Glutamatergic neuron (in vitro differentiated cells): ENCODE measurements around the gene S1PR1. TPM values are rescaled to one million over a fixed set of nuclear protein-coding genes. Genes with fewer than 3 reads are reported as not detected.
"Not testable (repeated sequence)": the region's sequence is repeated elsewhere in the genome, so short reads cannot be mapped to it uniquely, and the experiment has no call there.

ENCODE experiments used
- DNase-seq: peaks from one replicate; pipeline ENCODE4 v3.0.0; 2022
- H3K27ac Mint-ChIP-seq: one replicate; pipeline ENCODE4 v1.8.0; 2020; ENCODE audit warnings: mild to moderate bottlenecking, mixed read lengths, inconsistent platforms; ENCODE audit not compliant: unreplicated experiment
- H3K27me3 Mint-ChIP-seq: one replicate; pipeline ENCODE4 v1.8.0; 2020; ENCODE audit warnings: mild to moderate bottlenecking, moderate library complexity, mixed read lengths, inconsistent platforms; ENCODE audit not compliant: unreplicated experiment
- H3K36me3 Mint-ChIP-seq: one replicate; pipeline ENCODE4 v1.8.0; 2020; ENCODE audit warnings: mild to moderate bottlenecking, mixed read lengths, inconsistent platforms; ENCODE audit not compliant: unreplicated experiment
- H3K4me1 Mint-ChIP-seq: one replicate; pipeline ENCODE4 v1.8.0; 2020; ENCODE audit warnings: mild to moderate bottlenecking, low read depth, mixed read lengths, inconsistent platforms; ENCODE audit not compliant: unreplicated experiment
- H3K4me3 Mint-ChIP-seq: one replicate; pipeline ENCODE4 v1.8.0; 2020; ENCODE audit warnings: mild to moderate bottlenecking, mixed read lengths, inconsistent platforms; ENCODE audit not compliant: unreplicated experiment
- H3K9me3 Mint-ChIP-seq: one replicate; pipeline ENCODE4 v1.8.0; 2020; ENCODE audit warnings: mild to moderate bottlenecking, moderate library complexity, mixed read lengths, inconsistent platforms; ENCODE audit not compliant: unreplicated experiment
- total RNA-seq: library from RNA; stranded (reverse); fragmentation: NEBNext Ultra II Directional; extraction: Animal tissue kit (Norgen Biotek cat#: 25700); gene quantifications from one replicate; pipeline ENCODE4 v1.2.1, GENCODE V29; 2021; ENCODE audit not compliant: unreplicated experiment
- TF ChIP-seq, protein P1 (sequence below): fragments of 200-600 bp; sonication (generic); IDR thresholded peaks from one replicate; pipeline ENCODE4 v1.5.0; 2021; ENCODE audit not compliant: partially characterized antibody, unreplicated experiment

S1PR1 gene
- total RNA-seq, 1 donor from 2014 or later: not detected

DNA sequence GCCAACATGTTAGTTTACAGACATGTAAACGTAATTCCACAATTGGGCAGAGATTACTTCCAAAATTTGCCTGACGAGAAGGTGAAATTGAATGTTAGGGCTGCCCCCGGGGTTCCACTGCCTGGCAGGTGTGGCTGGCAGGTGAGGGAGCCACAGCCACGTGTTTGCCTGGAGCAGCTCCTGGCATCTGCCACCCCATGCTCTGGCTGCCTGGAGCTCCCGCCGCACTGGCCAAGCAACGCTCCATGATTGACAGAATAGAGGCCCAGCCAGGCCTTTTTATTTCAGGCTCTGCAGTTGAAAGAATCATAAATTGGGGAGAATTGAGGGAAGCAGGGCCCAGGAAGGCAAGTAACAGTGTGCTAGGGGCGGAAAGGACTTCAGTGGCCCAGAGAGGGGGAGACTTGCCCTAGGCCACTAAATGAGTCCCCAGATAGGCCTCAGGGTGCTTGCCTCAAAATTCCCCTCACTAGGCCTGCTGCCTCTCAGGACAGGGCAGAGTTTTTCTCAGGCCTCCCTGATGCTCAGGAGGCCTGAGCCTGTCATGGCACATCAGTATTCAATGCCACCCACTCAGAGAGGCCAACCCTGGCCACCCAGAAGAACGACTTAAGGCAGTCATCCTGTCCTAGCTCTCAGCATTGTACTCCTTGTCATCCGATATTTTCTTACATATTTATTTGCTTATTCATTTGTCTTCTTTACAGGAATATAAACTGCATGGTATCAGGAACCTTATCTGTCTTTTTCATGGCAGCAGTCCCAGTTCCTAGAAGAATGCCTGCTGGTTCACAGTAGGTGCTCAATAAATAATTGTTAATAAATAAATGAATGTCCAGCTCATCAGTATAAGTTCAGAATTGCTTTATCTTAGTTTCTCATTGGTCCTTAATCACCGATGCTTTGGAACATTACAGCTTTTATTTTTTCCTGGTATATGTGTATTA is 16.6 kb upstream of the S1PR1 start:
- H3K27ac Mint-ChIP-seq: no peak overlapping the region
- H3K9me3 Mint-ChIP-seq: peaks cover 2% of the 10 kb centered on the region
- DNase-seq: peak; percentile 43
- no peaks in the 10 kb centered on the region for H3K36me3 Mint-ChIP-seq
- no peak overlapping the region for H3K4me3 Mint-ChIP-seq
- peaks cover 11% of the 10 kb centered on the region for H3K4me1 Mint-ChIP-seq
- TF ChIP-seq, protein P1, sequence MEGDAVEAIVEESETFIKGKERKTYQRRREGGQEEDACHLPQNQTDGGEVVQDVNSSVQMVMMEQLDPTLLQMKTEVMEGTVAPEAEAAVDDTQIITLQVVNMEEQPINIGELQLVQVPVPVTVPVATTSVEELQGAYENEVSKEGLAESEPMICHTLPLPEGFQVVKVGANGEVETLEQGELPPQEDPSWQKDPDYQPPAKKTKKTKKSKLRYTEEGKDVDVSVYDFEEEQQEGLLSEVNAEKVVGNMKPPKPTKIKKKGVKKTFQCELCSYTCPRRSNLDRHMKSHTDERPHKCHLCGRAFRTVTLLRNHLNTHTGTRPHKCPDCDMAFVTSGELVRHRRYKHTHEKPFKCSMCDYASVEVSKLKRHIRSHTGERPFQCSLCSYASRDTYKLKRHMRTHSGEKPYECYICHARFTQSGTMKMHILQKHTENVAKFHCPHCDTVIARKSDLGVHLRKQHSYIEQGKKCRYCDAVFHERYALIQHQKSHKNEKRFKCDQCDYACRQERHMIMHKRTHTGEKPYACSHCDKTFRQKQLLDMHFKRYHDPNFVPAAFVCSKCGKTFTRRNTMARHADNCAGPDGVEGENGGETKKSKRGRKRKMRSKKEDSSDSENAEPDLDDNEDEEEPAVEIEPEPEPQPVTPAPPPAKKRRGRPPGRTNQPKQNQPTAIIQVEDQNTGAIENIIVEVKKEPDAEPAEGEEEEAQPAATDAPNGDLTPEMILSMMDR: no peak
- peaks cover 1% of the 10 kb centered on the region for H3K27me3 Mint-ChIP-seq

DNA sequence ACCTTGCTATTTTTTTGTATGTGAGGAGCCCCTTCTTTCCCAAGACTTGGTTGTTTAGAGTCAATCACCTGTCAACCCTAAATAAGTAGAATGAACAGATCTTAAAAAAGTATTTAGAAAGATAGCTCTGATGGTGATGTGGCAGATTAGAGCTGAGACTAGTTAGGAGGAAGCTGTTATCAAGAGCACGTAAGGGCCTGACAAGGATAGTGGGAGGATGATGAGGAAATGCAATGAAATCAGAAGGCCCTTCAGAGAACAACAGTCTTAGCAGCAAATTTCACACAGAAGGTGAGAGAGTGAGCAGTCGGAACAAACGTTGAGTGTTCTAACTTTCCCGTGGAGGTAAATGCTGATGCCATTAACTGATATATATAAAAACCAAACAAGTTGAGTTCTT is 15.9 kb upstream of the S1PR1 start:
- Mint-ChIP-seq H3K27ac (no peak overlapping the region), H3K36me3 (no peaks in the 10 kb centered on the region), H3K9me3 (peaks cover 2% of the 10 kb centered on the region), H3K4me1 (peaks cover 11% of the 10 kb centered on the region), H3K4me3 (no peak overlapping the region), H3K27me3 (peaks cover 1% of the 10 kb centered on the region)
- DNase-seq: no peak
- TF ChIP-seq, protein P1: no peak

DNA sequence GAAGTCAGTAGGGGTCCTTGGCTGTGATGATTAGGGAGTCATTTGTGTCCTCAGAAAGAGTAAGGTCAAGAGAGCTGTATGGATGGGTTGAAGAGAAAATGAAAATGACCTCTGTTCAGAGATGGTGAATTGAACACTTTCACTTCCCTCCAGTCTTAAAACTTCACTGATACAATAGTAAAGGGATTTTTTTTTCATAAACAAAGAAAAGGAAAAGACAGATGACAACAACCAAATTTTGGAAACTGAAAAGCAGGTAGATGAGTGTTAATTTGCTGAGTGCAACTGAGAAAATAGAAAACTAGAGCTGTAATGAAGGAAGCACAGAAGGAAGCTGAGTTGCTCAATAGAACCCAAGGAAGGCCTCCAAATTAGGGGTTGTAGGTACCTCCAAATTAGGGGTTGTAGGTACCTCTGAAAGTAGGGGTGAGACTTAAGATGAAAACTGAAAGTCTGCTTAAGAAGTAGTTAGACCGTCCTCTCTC is 14.8 kb upstream of the S1PR1 start:
- Mint-ChIP-seq H3K4me1 (peaks cover 10% of the 10 kb centered on the region), H3K4me3 (no peak overlapping the region), H3K27ac (no peak overlapping the region), H3K36me3 (no peaks in the 10 kb centered on the region), H3K27me3 (peaks cover 1% of the 10 kb centered on the region), H3K9me3 (peaks cover 2% of the 10 kb centered on the region)
- DNase-seq: no peak
- TF ChIP-seq, protein P1: no peak

DNA sequence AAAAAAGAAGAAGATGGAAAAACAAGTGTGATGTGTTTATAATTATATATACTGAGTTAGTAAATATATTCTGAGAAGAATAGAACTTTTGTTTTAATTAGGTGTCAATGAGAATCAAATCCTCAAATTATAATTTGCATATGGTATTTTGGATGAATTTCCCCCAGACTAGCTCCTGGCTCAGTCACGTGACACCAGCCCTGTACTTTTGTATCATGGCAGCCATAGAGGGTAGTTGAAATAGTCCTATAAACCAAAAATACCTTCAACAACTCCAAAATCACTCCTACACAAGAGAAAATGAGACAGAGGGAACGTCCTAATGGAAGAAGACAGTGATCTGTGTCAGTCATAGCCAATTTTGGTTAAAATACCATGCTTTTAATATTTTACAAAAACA is 9.0 kb upstream of the S1PR1 start:
- Mint-ChIP-seq H3K27ac (no peak overlapping the region), H3K9me3 (peaks cover 2% of the 10 kb centered on the region), H3K4me1 (peaks cover 1% of the 10 kb centered on the region), H3K4me3 (no peak overlapping the region), H3K27me3 (no peaks in the 10 kb centered on the region), H3K36me3 (no peaks in the 10 kb centered on the region)
- TF ChIP-seq, protein P1: no peak
- DNase-seq: no peak

DNA sequence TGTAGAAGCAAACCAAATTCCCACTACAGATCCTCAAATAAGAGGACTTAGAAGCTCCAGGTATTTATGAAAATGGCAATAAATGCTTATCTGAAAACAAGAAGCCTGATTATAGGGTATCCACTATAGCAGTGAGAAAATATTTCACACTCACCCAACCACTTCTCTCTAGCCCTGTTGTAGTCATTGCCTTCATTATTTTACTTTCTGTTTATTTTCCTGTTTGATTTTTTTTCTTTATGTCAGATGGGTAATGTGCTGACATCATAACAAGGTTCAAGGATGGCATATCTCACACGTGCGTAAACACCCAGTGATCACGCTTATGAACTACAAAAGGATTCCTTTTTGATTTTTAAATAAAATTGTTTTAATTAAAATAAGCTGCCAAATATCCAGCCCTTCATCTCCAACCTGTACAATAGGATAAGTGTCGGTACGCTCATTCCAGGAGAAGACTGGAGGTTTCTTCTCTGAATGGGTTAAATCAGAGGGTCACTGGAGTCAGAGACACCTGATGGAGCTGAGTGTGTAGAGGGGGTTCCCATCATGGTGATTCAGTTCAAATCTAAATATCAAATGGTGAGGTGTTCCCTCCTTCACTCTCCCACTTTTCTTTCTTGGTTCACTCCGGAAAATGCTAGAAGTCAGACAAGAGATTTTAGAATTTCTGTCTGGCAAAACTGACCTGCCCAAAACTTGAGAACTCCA is 8.2 kb upstream of the S1PR1 start:
- H3K4me3 Mint-ChIP-seq: no peak overlapping the region
- no peaks in the 10 kb centered on the region for H3K27me3 Mint-ChIP-seq
- peaks cover 1% of the 10 kb centered on the region for H3K4me1 Mint-ChIP-seq
- no peaks in the 10 kb centered on the region for H3K9me3 Mint-ChIP-seq
- no peak for DNase-seq
- no peaks in the 10 kb centered on the region for H3K36me3 Mint-ChIP-seq
- TF ChIP-seq, protein P1: no peak
- no peak overlapping the region for H3K27ac Mint-ChIP-seq

DNA sequence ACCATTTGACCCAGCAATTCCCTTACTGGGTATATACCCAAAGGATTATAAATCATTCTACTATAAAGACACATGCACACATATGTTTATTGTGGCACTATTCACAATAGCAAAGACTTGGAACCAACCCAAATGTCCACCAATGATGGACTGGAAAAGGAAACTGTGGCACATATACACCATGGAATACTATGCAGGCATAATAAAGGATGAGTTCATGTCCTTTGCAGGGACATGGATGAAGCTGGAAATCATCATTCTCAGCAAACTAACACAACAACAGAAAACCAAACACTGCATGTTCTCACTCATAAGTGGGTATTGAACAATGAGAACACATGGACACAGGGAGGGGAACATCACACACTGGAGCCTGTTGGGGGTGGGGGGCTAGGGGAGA is 4.6 kb upstream of the S1PR1 start:
- H3K4me1 Mint-ChIP-seq, H3K9me3 Mint-ChIP-seq, H3K4me3 Mint-ChIP-seq, H3K27ac Mint-ChIP-seq, H3K36me3 Mint-ChIP-seq, DNase-seq: not testable (repeated sequence)
- peaks cover 14% of the 10 kb centered on the region for H3K27me3 Mint-ChIP-seq
